AG10803 (cell line): ENCODE measurements around the gene FCGR2B.

Experiments used
- DNase-seq: peaks from one replicate; pipeline ENCODE4 v3.0.0; 2010; ENCODE audit warnings: low read depth
- H3K4me3 ChIP-seq: 2 replicates; pipeline ENCODE4 v1.5.1; 2011; ENCODE audit warnings: mild to moderate bottlenecking, low read length, control low read depth
- TF ChIP-seq, protein P1 (sequence below): conservative IDR thresholded peaks from 2 replicates; pipeline ENCODE4 v1.5.1; 2011; ENCODE audit warnings: mild to moderate bottlenecking, low read length, control low read depth, inconsistent platforms

Gene FCGR2B

DNA sequence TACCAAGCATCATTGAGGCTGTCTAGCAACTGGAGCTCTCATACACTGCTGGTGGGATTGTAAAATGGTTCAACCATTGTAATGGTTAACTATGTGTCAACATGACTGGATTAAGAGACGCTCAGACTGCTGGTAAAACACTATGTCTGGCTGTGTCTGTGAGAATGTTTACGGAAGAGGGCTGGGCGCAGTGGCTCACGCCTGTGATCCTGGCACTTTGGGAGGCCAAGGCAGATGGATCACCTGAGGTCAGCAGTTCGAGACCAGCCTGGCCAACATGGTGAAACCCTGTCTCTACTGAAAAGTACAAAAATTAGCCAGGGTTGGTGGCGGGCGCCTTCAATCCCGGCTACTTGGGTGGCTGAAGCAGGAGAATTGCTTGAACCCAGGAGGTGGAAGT lies 39.3 kb downstream of the FCGR2B start:
- no peak for DNase-seq
- TF ChIP-seq, protein P1, sequence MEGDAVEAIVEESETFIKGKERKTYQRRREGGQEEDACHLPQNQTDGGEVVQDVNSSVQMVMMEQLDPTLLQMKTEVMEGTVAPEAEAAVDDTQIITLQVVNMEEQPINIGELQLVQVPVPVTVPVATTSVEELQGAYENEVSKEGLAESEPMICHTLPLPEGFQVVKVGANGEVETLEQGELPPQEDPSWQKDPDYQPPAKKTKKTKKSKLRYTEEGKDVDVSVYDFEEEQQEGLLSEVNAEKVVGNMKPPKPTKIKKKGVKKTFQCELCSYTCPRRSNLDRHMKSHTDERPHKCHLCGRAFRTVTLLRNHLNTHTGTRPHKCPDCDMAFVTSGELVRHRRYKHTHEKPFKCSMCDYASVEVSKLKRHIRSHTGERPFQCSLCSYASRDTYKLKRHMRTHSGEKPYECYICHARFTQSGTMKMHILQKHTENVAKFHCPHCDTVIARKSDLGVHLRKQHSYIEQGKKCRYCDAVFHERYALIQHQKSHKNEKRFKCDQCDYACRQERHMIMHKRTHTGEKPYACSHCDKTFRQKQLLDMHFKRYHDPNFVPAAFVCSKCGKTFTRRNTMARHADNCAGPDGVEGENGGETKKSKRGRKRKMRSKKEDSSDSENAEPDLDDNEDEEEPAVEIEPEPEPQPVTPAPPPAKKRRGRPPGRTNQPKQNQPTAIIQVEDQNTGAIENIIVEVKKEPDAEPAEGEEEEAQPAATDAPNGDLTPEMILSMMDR: no peak
- no peak overlapping the region for H3K4me3 ChIP-seq

DNA sequence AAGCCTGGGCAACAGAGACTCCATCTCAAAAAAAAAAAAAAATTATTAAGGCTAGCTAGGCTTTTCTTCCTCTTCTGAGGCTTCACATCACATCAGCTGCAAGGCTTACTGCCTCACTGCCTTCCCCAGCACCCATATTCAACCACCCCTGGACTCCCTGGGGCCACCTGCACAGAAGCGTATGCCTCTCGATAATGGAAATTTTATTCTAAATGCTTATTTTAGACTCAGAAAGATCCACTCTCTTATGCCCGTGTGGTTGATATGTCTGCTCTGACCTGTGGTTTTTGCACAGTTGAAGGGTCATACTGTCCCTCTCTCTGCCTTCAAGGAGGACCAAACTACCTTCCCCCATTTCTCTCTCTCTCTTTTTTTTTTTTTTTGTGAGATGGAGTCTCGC lies 42.6 kb downstream of the FCGR2B start:
- H3K4me3 ChIP-seq: no peak overlapping the region
- no peak for DNase-seq
- TF ChIP-seq, protein P1: no peak

DNA sequence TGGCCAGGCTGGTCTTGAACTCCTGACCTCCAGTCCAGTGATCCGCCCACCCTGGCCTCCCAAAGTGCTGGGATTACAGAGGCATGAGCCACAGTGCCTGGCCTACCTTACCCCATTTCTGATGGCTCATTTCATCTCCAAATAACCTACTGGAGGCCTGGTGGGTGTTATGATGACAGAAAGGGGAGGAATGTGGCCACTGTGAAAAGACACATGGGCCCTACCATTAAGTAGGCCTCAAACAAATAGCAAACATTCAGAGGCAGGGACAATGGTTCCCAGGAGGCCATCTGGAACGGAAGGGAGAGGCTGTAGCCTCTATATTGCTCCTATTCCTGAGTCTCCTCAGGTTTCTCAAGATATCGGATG lies 43.2 kb downstream of the FCGR2B start:
- TF ChIP-seq, protein P1: no peak
- DNase-seq: peak; percentile 82
- H3K4me3 ChIP-seq: no peak overlapping the region

DNA sequence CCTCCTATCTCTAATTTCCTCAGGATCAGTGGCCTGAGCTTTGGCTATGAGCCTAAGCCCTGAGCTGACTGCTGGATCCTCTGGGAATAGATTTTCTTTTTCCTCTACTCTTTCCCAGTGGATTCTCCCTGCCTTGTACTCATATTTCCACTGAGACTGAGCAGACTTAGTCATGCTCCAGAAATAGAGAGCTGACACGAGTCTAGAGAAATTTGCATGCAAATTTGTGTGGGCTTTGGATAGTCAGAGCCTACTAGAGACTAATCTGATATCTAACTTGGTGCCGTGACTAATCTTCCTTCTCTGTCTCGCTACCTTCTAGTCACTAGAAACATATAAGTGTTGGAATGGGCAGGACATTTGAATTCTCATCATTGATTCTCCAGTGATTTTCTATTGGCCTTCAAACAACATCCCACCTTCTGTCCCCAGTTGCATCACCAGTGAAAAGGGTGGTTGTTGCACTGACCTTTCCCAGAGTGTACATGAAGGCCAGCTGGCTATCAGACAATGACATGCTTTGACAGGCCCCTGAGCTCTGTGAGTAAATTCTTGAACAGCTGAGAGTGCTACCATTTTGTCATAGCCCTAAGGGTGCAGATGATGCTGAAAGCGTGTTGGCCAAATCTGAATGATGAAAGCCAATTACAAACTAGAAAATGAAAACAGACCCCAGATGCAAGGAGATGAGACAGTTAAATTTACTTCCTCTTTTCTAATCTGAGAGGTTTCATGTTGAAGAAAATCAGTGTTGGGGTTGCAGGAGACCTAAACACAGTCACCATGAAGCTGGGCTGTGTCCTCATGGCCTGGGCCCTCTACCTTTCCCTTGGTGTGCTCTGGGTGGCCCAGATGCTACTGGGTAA lies 43.8 kb downstream of the FCGR2B start, which contains the start of gene FCRLA:
Gene FCRLA, plus strand, starts transcription at position 748 of the 866 bp plus-strand sequence. Its CDS starts 36 bp downstream, at position 784.
- TF ChIP-seq, protein P1: no peak
- peak; percentile 91 for DNase-seq
- no peak within 1 kb of the TSS for H3K4me3 ChIP-seq

DNA sequence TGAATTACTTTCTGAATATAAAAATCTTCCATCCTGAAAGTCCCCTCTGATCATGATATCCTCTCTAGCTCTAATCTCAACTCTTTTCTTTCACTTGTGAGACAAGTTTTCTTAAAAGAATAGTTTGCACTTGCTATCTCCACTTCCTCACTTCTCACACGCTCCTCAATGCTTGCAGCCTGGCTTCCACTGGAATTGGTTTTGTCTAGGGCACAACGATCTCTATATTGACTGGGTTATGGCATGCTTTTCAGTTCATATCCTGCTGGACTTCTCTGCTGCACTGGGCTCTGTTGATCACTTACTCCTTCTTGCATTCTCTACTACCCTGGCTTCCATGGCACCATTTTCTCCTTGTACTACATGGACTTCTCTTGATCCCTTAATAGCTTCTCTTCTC lies 44.6 kb downstream of the FCGR2B start:
- TF ChIP-seq, protein P1: no peak
- no peak overlapping the region for H3K4me3 ChIP-seq
- no peak for DNase-seq

DNA sequence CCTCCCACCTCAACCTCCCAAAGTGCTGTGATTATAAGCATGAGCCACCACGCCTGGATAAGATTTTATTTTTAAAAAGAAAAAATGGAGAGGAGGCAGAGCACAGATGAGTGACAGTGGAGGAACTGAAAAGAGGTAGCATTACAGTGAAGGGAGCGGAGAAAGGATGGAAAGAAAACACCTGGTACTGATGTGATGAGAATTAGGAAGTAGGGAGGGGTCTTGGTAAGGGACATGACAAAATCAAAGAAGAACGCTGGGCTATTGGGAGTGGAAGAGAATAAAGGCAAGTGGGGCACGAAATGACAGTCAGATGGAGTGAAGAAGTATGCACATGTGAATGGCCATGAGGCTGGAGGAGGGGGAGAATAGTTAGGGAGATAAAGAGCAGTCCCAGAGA lies 46.4 kb downstream of the FCGR2B start:
- H3K4me3 ChIP-seq: no peak overlapping the region
- TF ChIP-seq, protein P1: no peak

DNA sequence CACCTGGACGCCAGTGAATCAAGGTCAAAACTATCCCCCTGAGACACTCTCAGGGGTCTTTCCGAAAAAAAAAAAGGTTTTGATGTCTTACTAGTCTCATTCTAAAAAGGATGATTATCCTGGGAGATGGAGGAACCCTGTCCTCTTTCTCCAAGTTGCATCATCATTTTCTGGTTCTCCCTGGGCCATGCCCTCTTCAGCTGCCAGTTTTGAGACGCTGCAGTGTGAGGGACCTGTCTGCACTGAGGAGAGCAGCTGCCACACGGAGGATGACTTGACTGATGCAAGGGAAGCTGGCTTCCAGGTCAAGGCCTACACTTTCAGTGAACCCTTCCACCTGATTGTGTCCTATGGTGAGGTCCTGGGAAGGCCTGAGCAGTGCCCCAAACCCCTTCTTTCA lies 47.6 kb downstream of the FCGR2B start:
- peak; percentile 28 for DNase-seq
- TF ChIP-seq, protein P1: no peak
- no peak overlapping the region for H3K4me3 ChIP-seq

More for the DNA sequence above, 46.4 kb downstream of the FCGR2B start:
- DNase-seq: no peak
